Activated gamma-delta T cell treated with anti-CD3 and anti-CD28 coated beads, Interleukin-2, amount 50 U/mL, for 16 hours (primary cell): ENCODE data around the gene USP38.

Experiments
- DNase-seq: peaks from one replicate; pipeline ENCODE4 v3.0.0-alpha.2; 2020; ENCODE audit warnings: low read depth

USP38 gene

DNA sequence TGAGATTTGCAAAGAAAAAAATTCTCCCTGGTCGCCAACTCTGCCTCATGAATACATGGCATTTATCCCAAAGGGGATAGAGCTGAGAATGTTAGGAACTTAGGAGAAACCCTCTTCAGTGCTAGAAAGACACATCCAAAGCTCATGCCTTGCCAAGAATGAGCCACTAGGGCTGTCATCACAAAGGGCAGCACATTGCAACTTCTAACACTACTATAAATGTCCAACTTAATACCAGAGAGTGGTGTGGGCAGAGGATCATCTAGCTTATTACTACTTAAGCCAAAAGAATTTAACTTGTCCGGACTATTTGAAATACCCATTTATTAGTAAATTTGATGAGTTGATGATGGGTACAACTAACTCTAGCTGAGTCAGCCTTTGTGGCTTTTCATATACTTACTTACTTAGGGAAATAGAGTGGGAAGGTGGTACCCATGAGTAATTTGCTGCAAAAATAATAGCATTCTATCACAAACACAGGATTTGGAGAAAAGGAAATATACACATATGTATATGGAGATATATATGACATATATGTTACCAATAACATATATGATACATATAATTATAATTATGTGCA is 85.6 kb downstream of the USP38 start:
- no peak for DNase-seq
